NCI-H2081 treated with DMSO at 0.1 percent for 48 hours (cell line): Measurements from ENCODE around the gene VCX2.
"Not testable (repeated sequence)": the region's sequence is repeated elsewhere in the genome, so short reads cannot be mapped to it uniquely, and the experiment has no call there.

Experiments
- DNase-seq: peaks from one replicate; lab custom pipeline; 2025; lab: John Stamatoyannopoulos, UW

The VCX2 gene

DNA sequence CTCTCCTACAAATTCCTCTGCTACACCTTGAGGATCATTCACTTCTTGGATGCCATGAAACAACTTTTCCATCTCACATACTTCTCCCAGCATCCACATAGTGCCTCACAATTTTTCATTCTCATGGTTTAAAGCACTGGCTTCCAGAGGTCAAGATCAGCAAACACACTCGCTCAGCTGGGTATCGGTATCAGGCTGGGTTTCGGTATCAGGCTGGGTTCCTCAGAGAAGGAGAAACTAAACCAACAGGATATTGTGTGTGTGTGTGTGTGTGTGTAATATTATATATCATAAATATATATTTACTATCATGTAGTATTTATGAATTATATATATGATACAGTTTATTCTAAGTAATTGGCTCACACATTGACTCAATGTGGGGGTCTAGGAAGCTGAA lies at the start of gene VCX2:
TSS of gene VCX2 (minus strand) at position 99 of the 400 bp plus-strand sequence. CDS start 624 bp downstream, outside the sequence.
- not testable (repeated sequence) for DNase-seq

DNA sequence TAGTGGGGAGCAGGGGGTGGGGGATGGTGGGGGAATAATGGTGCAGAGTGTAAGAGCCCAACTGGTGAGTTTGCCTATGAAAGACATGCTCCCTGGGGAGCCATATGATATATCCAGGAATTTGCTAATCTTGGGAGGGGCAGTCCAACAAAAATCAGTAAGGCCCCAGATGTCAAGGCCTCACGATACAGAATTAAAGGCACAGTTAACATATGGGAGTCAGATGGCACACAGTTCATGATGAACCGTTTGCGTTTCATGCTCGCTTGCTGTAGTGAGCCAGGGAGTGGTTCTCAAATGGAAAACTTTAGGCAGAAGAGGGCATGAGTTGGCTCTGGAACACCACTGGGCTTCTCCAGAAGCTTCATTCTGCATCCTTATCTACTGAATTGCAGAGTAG lies 33.9 kb upstream of the VCX2 start:
- no peak for DNase-seq

DNA sequence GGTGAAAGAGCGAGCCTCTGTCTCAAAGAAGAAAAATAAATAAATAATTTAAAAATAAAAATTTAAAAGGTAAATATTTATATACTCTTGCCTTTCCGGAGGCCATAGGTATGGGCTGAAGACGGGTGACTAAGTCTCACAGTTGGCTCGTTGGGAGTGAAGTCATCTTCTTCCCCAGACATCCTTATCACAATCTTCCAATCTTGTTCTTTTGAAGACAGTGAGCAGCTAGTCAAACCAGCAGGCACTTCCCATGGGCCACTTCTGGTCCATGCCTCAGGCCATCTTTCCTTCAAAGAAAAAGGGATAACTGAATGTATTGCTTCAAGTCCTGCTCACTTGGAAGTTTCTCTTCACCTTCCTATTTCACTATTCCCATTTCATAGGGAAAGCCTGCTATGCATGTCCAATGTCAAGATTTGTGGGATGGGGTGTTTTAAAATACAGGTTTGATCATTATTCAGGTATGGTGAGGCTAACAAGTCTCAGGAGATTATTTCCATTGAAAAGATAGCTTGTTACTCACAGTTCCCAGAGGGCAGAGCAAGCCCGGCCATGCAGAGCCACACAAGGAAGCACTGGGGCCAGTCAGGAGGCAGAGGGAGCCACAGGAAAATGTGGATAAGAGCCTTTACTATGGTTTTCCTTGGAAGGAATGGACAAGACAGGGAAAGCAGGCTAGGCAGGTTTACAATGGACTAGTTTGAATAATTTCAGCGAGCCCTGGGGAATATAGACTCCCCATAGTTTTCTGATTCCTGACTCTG lies 33.3 kb upstream of the VCX2 start:
- no peak for DNase-seq

DNA sequence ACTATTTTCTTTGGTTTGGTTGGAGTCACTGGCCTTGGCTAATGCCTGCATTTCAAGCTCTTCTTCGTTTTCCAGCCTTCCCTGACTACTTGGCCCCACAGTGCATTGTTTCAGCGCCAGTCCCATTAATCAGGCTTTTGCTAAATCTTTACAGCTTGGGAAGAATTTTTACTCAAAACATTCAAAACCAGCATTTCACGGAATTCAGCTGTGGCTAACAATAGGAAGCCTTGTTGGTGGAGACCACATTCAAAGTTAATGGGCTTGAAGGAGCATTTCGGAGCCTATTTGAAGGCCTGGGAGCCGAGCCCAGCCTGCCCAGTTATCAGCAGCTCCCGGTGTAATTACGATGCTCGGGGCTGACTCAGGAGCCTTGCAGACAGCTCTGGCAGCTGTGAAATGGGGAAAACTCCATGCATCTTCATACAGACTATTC lies 30.8 kb upstream of the VCX2 start:
- DNase-seq = no peak

DNA sequence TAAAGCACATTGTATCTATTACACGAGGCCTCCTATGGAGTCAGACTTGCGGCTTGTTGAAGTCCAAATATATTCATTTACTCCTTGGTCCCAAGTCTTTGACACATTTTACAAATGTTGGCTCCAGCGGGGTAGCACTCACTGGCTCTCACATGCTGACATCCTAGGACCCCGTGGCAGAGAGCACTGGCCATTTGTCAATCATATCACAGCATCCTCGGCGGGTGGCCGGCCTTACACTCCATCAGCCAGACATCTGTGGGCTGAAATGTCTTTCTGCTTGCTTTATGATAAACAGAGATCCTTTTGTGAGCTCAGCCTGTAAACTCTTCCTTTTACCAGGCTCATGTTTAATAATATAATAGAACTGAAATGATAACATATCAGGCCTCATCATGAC lies 25.7 kb upstream of the VCX2 start:
- no peak for DNase-seq

DNA sequence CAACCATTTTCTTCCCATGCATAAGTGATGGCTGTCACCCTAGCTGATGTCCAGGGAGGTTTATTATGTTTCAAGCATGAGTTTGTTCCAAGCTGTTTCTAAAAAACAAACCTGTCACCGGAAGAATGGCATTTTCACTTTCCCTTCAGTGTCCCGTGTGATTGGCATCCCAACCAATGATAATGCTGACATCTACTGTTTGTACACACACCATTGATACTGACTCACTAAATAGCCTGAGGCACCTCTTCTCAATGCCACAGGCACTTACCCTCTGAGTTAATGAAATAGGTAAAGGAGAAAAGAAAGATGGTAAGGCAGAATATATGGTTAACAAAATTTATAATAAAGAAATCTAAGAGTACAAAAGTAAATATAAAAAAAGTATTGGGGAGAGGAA lies 23.1 kb upstream of the VCX2 start:
- no peak for DNase-seq

DNA sequence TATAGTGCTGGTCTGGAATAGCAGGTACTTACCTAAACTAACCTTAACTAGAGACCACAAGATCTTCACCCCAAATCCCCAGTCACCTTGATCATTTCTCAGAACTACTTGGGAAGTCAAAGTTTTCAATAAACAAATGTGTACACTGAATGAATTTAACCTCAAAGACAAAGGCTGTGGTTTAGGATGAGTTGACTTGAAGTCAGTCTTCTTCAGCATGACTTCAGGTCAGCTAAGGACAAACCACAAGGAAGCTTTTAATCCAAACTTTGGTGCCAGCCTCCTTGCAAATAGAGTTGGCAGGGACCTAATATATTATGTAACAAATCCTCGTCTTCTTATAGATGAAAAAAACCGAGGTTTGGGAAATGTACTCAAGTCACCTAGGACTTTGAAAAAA lies 21.2 kb upstream of the VCX2 start:
- no peak for DNase-seq

DNA sequence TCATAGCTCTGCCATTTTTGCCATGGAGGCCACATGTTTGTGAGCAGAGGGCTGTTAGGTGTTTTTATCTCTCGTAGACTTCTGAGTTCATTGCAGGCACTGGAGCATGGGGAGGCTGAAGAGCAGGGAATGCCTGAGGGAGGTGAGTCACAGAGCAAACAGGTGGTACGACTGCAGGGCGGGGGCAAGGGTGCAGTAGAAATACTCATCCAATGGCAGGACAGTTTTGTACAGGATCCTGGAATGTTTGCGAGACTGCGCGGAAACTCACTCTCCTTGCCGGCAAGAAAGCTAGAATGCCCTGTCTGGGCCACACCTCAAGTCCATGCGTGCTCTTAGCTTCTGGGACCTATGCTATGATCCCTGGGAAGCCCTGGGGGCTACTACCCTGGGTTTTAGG lies 20.0 kb upstream of the VCX2 start:
- DNase-seq = no peak

DNA sequence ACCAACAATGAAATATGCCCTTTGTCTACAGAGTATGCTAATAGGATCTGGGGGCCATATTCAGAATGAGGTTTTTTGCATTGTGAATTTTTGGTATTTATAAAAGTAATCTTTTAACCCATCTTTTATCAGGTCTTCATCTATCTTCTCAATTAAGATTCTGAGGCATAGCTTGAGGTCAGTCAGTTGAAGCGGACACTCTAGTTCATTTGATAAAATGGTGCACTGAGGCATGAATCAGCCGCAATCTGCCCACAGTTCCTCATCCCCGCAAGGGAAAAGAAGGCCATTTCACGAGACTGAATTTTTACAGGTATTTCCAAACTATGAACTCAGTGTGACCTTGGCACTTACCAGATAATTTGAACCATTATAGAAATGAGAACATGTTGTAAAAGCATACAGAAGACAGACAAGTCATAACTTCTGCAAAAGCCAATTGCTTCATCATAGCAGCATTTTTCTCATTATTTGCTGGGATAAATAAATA lies 19.3 kb upstream of the VCX2 start:
- no peak for DNase-seq

DNA sequence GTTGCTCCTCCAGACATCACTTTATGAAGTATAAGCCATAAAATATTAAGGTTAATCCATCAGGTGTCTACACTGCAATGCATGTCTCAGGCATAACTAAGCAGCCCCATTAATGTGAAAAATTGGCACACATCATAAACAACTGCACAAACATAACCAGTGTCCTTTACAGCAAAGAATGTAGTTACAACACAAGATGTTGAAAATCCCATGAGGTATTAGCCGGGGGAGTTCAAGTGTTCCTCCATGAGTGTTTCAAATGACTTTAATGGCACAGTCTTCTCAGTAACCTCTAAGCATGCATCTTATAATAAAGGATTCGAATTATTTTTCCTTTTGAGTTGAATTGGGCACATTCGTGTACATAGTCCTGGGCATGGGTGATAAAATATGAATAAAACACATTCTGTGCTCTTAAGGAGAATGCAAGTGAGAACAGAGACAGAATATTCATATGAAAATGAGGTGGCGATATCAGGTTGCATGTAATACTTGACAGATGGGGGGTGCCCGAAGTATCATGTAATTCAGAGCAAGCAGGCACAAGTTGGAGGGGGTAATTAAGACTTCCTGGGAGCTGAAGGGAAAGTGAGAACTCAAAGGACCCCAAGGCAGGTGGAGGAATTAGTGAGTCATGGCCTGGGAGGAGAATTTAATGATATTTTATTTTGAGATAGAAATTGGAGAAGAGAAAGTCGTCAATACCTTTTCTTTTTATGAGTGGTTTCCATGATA lies 18.2 kb upstream of the VCX2 start:
- DNase-seq = no peak

DNA sequence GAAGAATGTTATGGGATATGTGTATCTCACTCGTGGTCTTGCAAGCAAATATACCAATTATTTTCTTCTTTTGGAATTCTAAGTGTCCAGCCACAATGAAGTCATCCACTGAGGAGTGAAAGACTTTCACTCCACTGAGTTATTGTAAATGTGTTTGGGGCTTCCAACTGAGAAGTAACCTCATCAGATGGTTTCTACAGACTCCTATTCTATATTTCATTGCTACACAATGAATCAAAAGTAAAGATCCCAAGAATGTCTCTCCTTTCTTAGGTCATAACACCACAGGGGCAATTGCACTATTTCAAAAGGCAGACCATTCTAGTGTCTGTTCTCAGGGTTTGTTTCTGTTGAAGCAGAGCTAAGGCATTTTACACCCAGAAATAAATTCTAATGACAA lies 12.3 kb upstream of the VCX2 start:
- DNase-seq = no peak

DNA sequence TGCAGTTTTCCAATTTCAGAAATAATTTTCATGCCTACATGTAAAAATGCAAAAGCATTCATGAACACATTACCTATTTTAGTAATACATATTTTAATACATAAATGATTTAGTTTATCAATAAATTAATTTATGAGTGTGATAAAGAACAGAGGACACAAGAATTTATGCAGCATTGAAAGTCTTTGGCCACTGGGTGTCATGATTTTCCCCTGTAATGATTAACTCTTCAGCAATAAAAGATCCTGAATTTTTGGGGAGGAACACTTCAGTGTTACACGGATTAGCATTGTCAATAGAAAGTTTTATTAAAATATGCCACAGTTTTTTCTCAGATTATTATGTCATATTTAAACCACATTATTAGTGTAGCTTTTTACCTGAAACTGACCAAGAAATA lies 8.6 kb upstream of the VCX2 start:
- no peak for DNase-seq

DNA sequence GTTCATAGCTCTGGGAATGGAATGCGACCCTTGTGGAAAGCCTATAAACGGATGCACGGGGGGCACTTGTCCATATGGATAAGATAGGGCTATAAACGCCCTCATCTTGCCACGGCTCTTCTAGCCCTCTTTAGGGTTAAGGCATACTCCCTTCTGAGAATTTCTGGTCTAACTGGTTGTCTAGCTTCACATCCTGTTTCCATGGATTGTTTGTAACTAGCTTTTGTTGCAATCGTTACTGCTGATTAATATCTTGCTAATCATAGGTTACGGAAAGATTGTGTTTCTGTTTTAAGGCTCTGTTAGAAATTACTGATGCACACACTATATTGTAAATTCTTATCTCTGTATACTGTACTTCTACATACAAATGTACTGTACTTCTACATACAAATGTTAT lies 17.1 kb downstream of the VCX2 start:
- DNase-seq = not testable (repeated sequence)

DNA sequence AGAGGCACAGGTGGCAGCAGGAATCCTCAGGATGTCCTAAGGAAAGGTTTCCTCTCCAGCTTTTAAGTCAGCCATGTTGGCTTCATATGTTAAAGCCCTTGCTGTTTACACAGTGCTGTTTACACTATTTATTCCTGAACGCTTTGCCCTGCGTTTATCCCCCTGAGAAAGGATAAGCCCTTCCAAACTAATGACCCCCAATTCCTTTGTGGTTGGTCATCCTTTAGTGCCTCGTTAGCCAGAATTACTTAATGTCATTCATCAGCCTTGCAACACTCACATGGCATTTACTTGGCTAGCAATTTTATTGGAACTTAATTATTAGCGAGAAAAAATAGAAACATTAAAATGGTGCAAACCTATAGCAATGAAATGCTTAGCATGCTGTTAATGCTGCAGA lies 23.8 kb downstream of the VCX2 start:
- no peak for DNase-seq

DNA sequence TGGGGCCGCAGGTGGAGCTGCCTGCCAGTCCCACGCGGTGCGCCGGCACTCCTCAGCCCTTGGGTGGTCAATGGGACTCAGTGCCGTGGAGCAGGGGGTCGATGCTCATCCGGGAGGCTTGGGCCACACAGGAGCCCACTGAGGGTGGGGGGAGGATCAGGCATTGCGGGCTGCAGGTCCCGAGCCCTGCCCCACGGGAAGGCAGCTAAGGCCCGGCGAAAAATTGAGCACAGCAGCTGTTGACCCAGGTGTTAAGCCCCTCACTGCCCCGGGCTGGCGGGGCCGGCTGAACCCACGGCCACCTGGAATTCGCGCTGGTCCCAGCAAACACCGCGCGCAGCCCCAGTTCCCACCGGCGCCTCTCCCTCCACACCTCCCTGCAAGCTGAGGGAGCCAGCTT lies 26.1 kb downstream of the VCX2 start:
- DNase-seq = no peak

DNA sequence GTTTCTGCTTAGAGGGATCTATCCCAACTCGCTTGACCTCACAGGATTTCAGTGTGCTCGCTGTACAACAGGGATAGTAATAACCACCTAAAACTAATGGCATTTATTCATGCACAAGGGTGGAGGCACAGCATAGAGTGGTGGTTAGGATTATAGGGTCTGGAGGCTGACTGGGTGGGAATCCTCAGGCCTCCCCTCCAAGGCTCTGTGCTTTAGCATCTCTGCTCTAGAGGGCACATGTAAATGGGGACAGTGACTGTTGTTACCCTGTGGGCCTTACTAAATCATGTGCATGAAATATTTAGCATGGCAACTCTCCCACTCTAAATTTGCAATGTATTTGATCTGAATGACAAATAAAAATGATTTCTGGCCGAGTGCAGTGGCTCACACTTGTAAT lies 29.2 kb downstream of the VCX2 start:
- DNase-seq = no peak

DNA sequence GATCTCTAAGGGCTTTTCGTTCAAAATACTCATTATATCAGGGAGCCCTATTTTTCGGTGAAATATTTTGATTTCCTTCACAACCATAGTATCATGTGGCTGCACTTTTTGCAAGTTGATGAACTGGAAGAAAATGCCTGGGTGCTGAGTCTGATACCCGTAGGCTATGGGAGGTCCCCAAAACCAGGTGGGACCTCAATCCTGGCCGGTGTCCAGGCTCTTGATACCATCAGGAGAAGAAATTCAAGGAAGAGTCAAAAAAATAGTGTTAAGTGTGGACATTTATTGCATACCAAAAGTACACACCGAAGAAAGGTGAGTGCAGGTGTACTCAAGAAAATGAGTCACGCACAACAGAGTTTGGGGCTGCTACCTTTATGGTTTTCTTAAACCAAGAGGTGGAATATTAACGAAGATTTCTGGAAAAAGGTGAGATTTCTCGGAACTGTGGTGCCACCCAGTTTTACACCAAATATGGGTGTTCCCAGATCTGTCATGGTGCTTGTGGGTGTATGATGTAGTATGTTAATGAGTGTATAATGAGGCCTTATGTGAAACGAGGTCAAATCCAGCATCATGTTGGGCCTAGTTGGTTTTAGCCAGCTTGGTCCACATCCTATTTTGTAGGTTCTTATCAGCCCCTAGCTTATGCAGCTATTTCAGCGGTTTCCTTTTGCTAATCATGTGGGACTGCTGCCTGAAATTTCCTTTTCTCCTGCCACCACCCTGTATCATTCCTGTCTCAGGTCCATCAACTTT lies 29.9 kb downstream of the VCX2 start:
- no peak for DNase-seq

DNA sequence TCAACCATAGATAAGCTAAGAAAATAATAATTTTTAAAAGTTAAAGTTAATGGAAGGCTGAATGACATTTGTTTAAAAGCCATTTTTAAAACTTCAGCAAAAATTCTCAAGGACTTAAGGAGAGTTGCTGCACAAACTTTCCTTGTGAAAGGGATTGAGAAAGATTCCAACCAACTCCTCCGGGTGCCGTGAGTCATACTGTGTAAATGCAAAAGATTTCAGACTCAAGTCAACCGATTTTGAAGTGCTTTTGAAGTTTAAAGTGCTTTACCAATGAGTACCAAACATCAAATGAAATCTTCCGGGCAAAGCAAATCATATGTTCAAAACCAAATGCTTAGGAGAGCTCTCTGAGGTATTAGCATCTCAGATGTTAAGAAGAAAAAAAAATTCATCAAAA lies 31.4 kb downstream of the VCX2 start:
- DNase-seq = no peak

DNA sequence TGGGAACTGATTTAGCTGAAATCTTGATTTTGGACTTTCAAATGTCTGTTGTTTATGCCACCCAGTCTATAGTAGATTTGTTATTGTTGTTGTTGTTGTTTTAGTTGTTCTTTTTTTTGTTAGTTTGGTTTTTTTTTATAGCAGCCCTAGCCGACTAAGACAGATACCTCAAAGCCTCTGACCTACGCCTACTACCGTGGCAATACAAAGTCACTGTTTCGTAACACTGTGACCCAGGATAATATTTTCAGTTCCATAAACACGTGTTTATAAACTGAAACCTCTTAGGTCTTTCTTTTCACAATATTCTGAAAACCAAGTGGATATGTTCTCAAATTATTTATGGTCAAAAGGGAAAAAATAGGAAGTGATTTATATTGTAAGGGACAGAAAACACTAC lies 32.8 kb downstream of the VCX2 start:
- no peak for DNase-seq

DNA sequence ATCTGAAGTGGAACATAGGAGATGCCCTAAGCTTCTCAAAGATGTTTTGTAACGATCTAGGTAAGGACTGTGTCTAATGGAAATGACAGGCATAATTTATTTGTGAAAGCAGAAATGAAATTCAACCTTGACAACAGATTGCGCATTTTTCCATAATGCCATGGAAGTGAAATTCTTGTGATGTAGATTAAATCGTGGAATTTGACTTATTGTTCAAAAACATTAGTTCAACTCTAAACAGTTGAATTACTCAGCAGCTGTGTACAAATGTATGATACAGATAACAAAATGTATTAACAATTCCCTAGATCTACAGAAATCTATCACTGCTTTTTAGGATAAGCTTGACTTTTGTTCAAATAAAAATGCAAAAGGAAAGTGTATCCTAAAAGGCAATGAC lies 44.4 kb downstream of the VCX2 start:
- no peak for DNase-seq

DNA sequence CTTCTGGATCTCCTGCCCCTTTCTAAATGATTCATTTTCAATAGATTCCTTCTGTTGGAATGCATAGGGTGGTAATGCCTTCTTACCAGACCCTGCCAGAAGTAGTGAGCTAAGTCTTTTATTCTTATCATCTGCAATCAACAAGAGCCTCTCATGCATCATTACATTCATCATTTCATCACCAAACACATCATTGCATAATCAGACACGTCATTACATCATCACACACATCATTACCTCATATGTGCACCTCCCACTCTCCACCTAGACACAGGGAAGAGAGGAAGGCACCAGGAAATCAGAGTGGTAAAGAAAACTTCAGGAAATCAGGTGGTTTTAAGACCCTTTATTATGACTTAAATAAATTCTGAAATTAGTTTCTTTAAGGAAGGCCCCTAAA lies 45.0 kb downstream of the VCX2 start:
- no peak for DNase-seq

DNA sequence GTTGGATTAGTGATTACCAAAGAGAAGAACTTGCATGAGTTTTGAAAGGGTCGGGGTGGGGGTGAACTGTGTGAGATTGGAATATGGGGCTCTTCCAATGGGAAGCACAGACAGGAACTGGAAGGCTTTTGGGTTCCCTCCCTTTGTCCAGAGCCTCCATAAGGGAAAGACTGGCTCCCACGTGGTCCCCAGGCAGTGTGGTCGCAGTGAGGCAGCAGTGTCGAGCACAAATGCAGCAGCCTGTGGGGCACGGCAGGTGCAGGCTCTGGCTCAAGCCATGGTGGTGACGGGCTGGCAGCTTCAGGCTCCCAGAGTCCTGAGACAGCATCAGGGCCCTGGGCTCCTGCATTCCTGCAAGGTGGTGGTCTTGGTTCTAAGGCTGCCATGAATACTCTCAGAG lies 45.5 kb downstream of the VCX2 start:
- DNase-seq = no peak

DNA sequence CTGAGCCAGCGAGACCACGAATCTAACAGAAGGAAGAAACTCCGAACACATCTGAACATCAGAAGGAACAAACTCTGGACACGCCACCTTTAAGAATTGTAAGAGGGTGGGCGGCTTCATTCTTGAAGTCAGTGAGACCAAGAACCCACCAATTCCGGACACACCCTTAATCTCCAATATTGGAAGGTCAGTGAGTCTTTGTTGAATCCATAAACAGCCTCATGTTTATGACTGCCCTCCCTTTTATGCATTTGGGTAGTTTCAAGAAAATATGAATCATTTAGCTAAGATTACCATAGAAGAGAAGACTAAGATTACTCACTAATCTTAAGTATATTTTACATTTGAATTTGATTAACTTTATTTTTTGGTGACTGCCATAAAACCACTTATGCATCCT lies 48.5 kb downstream of the VCX2 start:
- no peak for DNase-seq
